ENCODE measurements around the gene AKR1D1. TPM values are rescaled to one million over a fixed set of nuclear protein-coding genes. Genes with fewer than 3 reads are reported as not detected.

Gene AKR1D1
- total and polyA plus RNA-seq, 10 of the 15 experiments (the other 5 are each of a cell fraction or from before 2014, with no cell fraction given) = 0.09 to 0.34 TPM; not detected in 8

DNA sequence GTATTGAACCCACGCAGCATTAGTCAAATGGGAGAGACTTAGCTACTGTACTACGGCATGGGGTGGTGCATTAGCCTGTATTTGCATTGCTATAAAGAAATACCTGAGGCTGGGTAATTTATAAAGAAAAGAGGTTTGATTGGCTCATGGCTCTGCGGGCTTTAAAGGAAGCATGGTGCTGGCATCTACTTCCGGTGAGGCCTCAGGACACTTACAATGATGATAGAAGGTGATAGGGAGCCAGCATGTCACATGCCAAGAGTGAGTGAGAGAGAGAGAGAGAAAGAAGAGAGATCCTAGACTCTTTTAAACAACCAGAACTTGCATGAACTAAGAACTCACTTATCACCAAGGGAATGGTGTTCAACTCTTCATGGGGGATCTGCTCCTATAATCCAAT lies 47.1 kb upstream of the AKR1D1 start:
- DNase-seq (ENCODE audit: low read depth, low spot score) (no peak), FAIRE-seq (no peak), ATAC-seq (no peak)
- ChIA-PET POLR2A (interaction anchor here (1.4 kb wide), 1 partner anchor 208 kb away, joined by 3 read pairs; no protein-coding TSS in a partner anchor), CTCF (interaction anchor here (1.0 to 3.0 kb wide), 3 partner anchors 20 to 125 kb away, joined by 3 to 15 read pairs (median 9); partner anchors contain the start of gene CREB3L2), RAD21 (ENCODE audit: unreplicated experiment) (interaction anchor here (1.2 kb wide), 1 partner anchor 23 kb away, joined by 3 read pairs; no protein-coding TSS in a partner anchor), SMC1A (ENCODE audit: uncharacterized antibody, unreplicated experiment) (interaction anchor here (0.5 to 1.6 kb wide), 5 partner anchors 18 to 710 kb away, joined by 3 to 4 read pairs (median 3); partner anchors contain the start of gene AKR1D1)
- Histone ChIP-seq H4K20me1 (ENCODE audit: control insufficient read depth, insufficient read depth) (no peaks in the 10 kb centered on the region), H3K4me1 (ENCODE audit: control insufficient read depth, insufficient read depth, low read length) (peaks cover 63% of the 10 kb centered on the region), H3K9me3 (replicated peaks; ENCODE audit: control insufficient read depth, insufficient read depth, low read length) (peaks cover 11% of the 10 kb centered on the region; the same call in 2 of the 3 replicates), H3K27ac (ENCODE audit: control insufficient read depth, insufficient read depth) (no peak overlapping the region), H3K4me2 (ENCODE audit: control insufficient read depth, insufficient read depth) (no peak overlapping the region; the same call in 1 of the 2 replicates), H3K27me3 (replicated peaks in 1 of 2; ENCODE audit: control insufficient read depth in 2 of 2, insufficient read depth in 2 of 2, low read length in 1 of 2) (no peaks in the 10 kb centered on the region), H3K9ac (ENCODE audit: control insufficient read depth, insufficient read depth, low read length) (no peak overlapping the region), H2AFZ (ENCODE audit: control insufficient read depth, low read depth, low read length) (peak overlapping the region; percentile 3), H3K4me3 (no peak overlapping the region), H3K79me2 (ENCODE audit: control insufficient read depth, insufficient read depth, low read length) (no peaks in the 10 kb centered on the region), H3K36me3 (ENCODE audit: control insufficient read depth in 2 of 2, insufficient read depth in 2 of 2, low read length in 1 of 2) (no peaks in the 10 kb centered on the region)
- 93% methylated on average over 4 of the region's 4 CpGs for WGBS (ENCODE audit: insufficient coverage, insufficient replicate concordance, low lambda C conversion rate, missing lambda C conversion rate)
- TF ChIP-seq SMAD5 (IDR thresholded peaks at IDR 0.05; ENCODE audit: low read depth) = no peak
- no peak for TF ChIP-seq FOXM1 (IDR thresholded peaks at IDR 0.05; ENCODE audit: low read depth, low read length)
- no peak for TF ChIP-seq CBFB (IDR thresholded peaks at IDR 0.05; ENCODE audit: low read depth)
- no peak for TF ChIP-seq KLF5 (IDR thresholded peaks at IDR 0.05; ENCODE audit: partially characterized antibody)
- no peak for TF ChIP-seq SRF (IDR thresholded peaks at IDR 0.05; ENCODE audit: low read depth in 2 of 2, low read length in 2 of 2)
- no peak for TF ChIP-seq NRF1 (conservative IDR thresholded peaks at IDR 0.05; ENCODE audit: low read depth, low read length)
- no peak for TF ChIP-seq PAX8 (IDR thresholded peaks at IDR 0.05)
- no peak for TF ChIP-seq SIN3A (IDR thresholded peaks at IDR 0.05; ENCODE audit: low read depth, low read length)
- TF ChIP-seq HCFC1 (IDR thresholded peaks at IDR 0.05; ENCODE audit: low read length) = no peak
- TF ChIP-seq NFYB (IDR thresholded peaks at IDR 0.05; ENCODE audit: insufficient read depth, low read depth, low read length) = no peak
- intact Hi-C loops (cut with micrococcal nuclease; ENCODE audit: unreplicated experiment) (loop anchor here (5.0 kb wide), 1 partner anchor 433 kb away; the partner anchor contains the start of gene TRIM24), in situ Hi-C loops (cut with MboI) (no loop called here)
- BruUV-seq (replicated peaks) = no TSS peak

All from GM12878 (cell line).